ENCODE measurements around the gene TMEM213.

DNA sequence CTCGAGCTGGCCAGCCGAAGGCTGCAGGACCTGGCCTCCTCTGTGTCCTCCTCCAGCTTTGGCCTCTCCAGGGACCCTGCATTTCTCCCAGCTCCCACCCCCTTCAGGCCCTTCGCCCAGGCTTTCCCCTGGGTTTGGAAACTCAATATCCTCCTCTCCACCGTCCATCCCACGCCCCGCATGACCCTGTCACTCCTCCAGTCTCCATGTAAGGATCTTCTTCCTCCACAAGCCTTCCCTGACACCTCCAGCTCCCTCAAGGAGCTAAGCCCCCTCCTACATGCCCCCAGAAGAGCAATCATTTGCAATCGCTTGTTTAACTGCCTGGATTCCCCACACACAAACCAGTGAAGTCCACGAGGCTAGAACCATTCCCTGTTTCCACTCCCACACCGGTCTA lies 24.6 kb upstream of the TMEM213 start:
- TF ChIP-seq, protein P1, sequence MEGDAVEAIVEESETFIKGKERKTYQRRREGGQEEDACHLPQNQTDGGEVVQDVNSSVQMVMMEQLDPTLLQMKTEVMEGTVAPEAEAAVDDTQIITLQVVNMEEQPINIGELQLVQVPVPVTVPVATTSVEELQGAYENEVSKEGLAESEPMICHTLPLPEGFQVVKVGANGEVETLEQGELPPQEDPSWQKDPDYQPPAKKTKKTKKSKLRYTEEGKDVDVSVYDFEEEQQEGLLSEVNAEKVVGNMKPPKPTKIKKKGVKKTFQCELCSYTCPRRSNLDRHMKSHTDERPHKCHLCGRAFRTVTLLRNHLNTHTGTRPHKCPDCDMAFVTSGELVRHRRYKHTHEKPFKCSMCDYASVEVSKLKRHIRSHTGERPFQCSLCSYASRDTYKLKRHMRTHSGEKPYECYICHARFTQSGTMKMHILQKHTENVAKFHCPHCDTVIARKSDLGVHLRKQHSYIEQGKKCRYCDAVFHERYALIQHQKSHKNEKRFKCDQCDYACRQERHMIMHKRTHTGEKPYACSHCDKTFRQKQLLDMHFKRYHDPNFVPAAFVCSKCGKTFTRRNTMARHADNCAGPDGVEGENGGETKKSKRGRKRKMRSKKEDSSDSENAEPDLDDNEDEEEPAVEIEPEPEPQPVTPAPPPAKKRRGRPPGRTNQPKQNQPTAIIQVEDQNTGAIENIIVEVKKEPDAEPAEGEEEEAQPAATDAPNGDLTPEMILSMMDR (IDR thresholded peaks at IDR 0.05) = no peak
- no peak for TF ChIP-seq POLR2AphosphoS5 (IDR thresholded peaks at IDR 0.05)
- no peak for TF ChIP-seq POLR2A (IDR thresholded peaks at IDR 0.05)

Data from upper lobe of left lung (tissue), 4 donors.